HG03469 (cell line): Measurements from ENCODE around the gene C9orf85.
"Not testable (repeated sequence)": the region's sequence is repeated elsewhere in the genome, so short reads cannot be mapped to it uniquely, and the experiment has no call there.

Source experiments
- ATAC-seq: cut with Tn5 transposase; IDR thresholded peaks from one replicate; pipeline ENCODE4 v1.9.1; 2021; ENCODE audit warnings: mild to moderate bottlenecking, moderate library complexity, moderate number of reproducible peaks; ENCODE audit not compliant: unreplicated experiment

C9orf85 gene, protein sequence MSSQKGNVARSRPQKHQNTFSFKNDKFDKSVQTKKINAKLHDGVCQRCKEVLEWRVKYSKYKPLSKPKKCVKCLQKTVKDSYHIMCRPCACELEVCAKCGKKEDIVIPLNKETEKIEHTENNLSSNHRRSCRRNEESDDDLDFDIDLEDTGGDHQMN

DNA sequence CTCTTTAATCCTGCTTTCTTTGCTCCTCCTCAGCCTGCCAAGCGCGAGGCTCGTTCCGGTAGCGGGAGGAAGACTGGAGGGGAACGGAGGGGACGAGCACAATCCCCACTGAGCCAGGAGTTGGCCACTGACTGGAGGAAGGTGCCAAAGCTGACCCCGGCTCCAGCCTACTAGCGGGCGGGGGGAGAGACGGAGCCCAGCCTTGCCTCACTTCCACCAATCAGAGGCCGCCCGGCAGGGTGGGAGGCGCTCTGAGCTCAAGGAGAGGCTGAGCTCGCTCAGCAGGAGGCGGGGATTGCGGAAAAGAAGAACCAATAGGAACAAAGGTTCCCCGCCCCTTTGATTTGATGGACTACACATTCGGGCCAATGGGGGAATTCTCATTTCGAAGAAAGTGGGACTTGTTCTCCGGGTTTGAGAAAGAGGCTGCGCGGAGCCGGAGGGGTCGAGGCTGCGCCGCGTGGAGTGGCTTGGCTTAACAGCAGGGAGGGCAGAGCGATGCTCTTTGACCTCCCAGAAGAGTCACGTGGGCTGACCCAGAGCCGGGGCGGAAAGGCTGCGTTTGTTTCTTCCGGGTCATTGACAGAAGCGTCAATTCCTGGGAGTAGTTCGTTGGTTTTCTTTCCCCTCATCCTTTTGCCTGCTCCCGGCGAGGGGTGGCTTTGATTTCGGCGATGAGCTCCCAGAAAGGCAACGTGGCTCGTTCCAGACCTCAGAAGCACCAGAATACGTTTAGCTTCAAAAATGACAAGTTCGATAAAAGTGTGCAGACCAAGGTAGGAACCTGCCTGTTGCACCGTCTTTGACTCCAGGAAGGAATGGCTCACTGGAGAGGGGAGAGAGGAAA, at the start of gene C9orf85, which contains the start of gene ABHD17B:
Gene C9orf85, plus strand, starts transcription at position 579 of the 847 bp plus-strand sequence. Its CDS starts 96 bp downstream, at position 675.
Gene ABHD17B, minus strand, starts transcription at position 133 of the 847 bp plus-strand sequence. CDS start 36,113 bp downstream, outside the sequence.
- ATAC-seq: peak; percentile 92

DNA sequence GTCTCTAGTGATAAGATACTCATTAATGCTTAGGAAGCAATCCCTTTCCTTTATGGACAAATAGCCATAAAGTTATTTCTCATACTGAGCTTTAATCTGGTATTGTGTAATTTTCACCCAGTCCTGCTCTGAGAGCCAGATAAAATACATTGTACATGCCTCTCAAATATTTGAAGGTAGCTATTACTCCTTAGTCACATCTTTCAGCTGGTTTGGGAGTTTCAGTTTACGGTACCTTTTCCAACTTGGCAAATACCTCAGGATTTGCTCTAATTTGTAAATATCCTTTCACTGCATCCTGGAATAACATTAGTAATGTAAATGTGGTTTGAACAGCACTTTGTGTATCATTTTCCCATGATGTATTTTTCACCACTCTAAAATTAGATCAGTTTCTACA, 47.8 kb upstream of the C9orf85 start:
- ATAC-seq: no peak

DNA sequence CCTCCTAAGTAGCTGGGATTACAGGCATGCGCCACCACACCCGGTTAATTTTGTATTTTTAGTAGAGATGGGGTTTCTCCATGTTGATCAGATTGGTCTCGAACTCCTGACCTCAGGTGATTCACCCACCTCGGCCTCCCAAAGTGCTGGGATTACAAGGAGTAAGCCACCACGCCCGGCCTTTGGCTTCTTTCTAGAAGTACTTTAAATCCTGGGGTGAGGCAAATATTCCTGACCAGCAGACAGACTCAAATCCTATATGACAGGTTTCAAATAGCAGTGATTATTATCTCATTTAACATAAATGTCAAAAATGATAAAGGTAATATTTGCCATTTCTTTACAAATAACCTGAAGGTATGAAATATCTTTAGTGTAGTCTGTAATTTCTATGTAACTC, 36.1 kb upstream of the C9orf85 start:
- ATAC-seq: no peak

DNA sequence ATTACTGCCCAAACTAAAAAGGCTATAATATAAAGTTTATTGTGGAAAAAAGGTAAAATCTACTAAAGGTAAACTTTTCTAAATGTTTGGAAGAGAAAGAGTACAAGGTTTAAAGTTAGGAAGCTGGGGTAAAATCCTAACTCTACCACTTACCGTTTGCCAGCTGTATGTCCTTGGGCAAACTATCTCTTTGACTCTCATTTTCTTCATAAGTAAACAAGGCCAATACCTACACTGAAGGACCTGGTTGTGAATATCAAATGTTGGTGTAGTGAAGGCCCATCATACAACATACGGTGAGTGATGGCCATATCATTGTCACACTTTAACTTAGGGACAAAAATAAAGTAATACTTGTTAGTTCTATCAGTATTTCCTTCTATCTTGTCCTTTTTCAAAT, 35.3 kb upstream of the C9orf85 start:
- no peak for ATAC-seq

DNA sequence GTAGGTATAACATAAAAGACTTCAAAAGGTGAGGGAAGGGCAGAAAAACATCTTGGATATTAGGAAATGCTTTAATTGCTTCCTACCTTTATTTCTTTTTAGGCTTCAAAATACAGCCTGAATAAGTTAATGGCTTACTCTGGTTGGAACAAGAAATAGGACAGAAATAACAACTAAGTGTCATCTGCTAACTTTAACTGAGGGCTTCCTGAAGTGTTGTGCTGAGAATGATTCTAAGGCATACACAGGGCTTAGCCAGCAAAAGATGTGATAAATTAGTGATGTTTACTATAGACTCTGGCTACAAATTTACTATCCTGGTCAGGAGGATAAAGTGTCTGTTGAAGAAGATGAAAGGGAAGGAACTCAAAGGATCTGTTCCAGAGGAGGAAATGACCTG, 34.6 kb upstream of the C9orf85 start:
- ATAC-seq: no peak

DNA sequence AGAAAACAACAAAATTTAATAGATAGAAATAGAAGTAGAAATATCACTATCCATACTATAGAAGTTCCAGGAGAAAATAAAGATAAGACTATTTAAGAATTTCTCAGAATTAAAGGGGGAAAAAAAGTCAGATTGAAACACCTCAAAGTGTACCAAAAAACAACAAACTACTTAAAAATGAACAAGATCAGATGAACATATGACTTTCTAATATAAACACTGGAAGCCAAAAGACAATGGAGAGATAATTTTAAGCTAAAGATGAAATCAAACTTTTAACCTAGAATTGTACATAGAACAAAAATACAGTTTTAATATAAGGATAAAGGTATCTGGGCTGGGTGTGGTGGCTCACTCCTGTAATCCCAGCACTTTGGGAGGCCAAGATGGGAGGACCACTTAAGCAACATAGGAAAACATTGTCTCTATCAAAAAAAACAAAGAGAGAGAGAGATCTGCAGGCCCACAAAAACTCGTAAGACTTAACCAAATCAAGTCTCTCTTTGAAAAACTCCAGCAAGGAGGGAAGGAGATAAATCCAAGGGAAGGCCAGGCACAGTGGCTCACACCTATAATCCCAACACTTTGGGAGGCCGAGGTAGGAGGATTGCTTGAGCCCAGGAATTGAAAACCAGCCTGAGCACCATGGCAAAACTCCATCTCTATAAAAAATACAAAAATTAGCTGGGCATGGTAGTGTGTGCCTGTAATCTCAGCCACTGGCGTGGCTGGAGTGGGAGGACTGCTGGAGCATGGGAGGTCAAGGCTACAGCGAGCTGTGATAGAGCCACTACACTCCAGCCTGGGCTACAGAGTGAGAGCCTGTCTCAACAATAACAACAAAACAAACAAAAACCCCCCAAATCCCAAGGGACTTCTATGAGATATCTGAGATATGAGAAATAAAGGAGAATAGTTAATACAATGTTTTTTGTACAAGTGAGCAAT, 32.8 kb upstream of the C9orf85 start:
- no peak for ATAC-seq

DNA sequence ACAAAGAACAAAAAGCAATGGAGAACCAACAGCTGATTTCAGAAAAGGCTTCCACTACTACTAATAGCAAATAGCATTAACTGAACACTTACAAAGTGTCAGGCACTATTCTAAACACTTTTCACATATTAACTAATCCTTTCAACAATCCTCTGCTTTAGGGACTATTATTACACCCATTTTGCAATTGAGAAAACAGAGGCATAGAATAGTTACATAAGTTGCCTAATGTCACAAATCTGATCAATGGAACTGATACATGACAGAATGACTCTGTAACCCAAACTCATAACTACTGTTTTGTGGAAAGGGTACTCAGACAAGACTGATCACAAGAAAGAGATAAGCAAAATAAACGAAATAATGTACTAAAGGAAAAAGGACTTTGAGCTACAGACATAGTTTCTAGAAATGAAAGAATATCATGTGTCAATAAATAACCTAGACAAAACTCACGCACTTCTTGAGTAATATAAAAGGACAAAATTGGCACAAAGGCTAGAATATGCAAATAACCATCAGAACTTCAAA, 31.7 kb upstream of the C9orf85 start:
- ATAC-seq: no peak

DNA sequence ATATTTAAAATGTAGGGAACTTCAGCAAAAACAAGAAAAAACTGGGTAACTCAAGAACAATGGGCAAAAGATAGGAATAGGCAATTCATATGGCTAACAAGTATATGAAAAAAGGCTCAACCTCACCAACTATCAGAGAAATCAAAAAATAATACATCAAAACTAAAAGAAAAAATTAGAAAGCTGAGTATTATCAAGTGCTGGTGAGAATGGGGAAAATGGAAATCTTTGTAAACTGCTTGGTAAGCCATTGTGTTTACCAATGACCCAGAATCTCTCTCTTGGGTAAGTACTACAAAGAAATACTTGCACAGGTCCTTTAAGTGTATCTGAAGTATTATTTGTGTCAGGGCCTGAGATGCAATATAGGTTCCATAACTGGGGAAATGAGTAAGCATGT, 27.4 kb upstream of the C9orf85 start:
- no peak for ATAC-seq

DNA sequence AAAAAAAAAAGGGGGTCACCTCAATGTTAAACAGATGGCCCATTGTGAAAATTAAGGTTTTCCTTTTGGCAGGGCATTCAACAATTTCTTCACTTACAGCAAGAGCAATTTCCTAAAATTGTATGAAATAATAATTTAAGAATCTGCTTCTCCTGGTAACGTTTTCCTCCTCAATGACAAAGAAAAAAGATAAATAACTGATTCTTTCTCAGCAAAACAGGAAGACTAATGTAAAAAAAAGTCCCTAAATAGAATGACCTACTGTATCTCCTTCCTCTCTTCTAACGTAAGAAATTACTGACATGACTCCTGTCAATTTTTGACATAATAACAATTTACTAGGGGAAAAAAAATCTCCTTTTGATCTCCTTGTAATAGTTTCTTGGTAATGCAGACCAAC, 26.0 kb upstream of the C9orf85 start:
- no peak for ATAC-seq

DNA sequence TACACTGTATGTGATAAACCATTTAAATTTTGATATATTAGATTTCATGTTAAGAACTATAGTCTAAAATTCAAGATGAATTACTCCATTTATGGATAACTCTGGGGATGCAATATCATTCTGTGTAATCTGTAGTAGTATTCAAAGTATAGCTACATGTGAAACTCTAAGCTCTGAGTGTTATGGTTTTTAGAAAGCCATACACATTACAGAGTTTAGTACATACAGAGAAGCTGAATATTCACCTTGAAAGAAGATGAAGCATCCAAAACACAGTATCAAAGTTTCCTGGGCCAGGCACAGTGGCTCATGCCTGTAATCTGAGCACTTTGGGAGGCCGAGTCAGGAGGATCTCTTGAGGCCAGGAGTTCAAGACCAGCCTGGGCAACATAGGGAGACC, 25.4 kb upstream of the C9orf85 start:
- no peak for ATAC-seq

DNA sequence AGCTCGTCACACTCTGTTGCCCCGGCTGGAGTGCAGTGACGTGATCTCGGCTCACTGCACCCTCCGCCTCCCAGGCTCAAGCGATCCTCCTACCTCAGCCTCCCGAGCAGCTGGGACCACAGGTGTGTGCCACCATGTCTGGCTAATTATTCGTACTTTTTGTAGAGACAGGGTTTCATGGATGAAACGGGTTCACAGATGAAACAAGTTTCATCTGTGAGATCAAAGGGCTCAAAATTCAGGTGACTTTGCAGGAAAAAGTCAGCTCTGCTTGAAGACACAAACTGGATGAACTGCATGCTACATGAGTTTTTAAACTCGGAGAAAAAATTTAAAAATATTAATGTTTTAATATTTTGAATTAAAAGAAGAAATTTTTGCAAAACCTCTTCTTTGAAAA, 24.9 kb upstream of the C9orf85 start:
- no peak for ATAC-seq

DNA sequence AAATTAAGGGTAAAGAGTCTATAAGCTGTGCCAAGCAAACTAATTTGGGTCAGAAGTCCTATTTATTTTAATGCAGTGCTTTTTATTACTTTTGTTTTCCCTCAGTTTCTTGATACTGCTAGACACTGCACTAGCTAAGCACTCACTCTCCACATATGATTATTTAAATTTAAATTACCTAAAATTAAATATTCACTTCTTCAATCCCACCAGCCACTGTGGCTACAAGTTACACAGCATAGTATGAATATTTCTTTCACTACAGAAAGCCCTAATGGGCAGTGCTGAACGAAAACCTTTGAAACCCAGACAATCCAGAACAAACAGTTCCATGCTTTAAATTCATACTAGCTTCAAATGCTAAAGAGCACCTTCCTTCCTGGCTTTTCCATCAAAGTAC, 24.1 kb upstream of the C9orf85 start:
- ATAC-seq: no peak

DNA sequence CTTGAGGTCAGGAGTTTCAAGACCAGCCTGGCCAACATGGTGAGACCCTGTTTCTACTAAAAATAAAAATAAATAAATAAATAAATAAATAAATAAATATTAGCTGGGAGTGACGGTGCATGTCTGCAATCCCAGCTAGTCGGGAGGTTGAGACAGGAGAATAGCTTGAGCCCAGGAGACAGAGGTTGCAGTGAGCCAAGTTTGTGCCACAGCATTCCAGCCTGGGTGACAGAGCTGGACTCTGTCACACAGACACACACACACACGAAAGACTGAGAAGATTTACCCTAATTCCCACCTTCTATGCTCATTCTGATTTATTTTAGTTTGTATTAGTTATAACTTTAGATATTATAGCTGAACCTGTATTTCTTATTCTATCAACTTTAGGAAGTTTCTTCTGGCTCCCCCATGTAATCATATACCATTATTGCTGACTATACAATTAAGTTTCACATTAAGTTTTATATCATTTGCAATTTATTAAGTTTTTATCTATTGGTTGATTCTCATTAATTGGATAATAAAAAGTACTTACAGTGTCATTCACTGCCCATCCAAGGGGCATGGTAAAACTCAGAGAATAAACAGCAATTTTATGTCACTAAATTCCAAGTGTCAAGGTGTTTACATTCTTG, 21.3 kb upstream of the C9orf85 start:
- no peak for ATAC-seq

DNA sequence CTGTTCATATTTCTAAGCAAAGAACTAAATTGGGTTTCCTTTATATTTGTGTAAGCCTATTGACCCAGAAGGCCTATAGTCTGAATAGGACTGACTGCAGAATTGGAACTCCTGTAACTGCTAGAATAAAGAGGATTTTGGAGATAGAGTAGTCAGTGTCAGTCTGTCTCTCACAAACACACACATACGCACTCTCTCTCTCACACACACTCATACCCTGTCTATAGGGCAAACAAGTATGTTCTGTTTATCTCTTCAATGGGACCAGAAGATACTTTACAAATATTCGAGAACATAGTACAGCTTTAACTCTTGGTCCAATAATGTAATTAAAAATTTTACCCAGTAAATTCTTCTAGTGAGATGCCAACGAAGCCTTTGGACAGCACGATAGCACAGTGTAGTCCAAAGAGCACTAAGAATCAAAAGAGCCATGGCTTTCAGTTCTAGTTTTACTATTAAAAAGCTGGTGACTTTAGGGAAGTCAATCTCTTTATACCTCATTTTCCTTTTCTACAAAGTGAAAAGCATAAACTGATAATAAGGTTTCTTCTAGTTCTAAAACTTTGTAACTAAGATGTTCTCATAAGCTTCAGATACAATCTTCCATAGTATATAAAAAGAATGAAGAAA, 19.8 kb upstream of the C9orf85 start:
- ATAC-seq: no peak

DNA sequence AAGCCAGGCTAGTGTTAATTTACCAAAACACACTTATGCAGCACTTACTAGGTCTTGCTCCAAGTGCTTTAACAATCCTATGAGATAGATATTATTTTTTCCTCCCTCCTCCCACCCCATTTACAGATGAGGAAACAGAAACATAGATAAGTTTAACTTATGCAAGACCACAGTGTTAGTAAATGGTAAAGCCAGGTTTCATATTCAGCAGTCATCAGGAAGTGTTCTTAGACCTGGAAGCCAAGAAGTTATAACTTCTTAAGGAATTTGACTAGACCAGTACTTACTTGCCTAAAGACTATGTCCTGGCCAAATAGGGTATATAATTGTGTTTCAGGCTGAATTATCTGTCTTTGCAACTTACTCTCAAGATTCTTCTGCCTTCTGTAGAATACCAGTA, 16.3 kb upstream of the C9orf85 start:
- ATAC-seq: no peak

DNA sequence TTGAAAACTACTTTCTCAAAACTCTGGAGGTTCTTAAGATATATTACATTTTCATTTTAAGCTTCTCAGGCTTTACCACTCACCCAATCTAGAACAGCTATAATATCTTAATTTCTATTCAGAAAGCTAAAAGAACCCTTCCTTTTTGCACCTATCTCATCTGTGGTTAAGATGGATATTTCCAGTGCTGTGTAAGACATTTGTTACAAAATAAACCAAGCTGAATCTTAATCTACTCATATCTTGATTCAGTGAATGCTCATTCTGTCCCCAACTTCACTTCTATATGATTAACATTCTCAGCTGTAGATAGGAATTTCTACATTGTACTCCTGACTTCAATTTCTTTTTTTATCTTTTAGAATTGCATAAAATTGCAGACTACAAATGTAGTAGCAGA, 15.5 kb upstream of the C9orf85 start:
- ATAC-seq: no peak

DNA sequence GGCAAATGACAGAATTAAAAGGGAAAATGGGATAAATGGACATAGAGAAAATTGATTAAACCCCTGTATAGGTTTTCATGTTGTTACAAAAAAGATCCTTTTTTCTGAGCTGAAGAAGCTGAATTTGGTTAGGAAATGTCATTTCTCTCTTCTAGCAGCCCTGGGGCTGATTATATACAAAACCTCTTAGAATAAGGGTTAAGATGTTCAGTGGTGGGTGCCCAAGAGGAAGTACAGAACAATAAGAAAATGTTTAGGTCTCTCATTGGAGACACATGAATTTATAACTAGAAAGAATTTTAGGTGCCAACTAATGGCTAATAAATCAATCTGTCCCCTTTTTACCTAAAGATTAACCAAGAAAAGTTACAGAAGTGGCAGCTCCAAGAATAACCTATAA, 14.7 kb upstream of the C9orf85 start:
- ATAC-seq: no peak

DNA sequence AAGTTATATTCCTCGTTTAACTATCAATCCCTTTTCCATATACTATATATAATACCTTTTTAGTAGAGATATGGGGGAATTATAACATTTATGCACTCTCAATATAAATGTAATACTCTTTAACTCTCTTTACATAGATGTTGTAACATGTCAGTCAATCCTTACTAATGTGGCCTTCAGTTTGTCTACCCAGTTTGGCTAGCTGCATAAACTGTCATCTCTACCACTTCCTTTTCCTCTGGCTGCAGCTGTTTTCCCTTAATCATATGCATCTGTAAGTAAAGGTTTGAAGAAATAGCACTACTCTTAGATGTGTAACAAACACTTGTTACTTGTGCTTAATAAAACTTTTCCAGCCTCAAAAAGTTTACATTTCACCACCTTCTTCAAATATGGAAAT, 13.9 kb upstream of the C9orf85 start:
- ATAC-seq: peak; percentile 52

DNA sequence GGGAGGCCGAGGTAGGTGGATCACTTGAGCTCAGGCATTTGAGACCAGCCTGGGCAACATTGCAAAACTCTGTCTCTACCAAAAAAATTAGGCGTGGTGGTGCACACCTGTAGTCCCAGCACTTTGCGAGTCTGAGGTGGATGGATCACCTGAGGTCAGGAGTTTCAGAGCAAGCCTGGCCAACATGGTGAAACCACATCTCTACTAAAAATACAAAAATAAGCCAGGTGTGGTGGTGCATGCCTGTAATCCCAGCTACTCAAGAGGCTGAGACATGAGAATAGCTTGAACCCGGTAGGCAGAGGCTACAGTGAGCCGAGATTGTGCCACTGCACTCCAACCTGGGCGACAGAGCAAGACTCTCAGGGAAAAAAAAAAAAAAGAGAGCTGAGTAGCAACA, 12.7 kb upstream of the C9orf85 start:
- not testable (repeated sequence) for ATAC-seq
